ENCODE data around the gene MGA.
"Not testable (repeated sequence)": the region's sequence is repeated elsewhere in the genome, so short reads cannot be mapped to it uniquely, and the experiment has no call there.

MGA gene

GRCh38 chr15:41727143-41727542 is 66.9 kb downstream of the MGA start:
- DNase-seq: no peak

- DNase-seq: not testable (repeated sequence)
Observed at GRCh38 chr15:41728061-41728460, 67.9 kb downstream of the MGA start.

- no peak for DNase-seq
Observed at GRCh38 chr15:41730543-41730942, 70.3 kb downstream of the MGA start.

- DNase-seq: no peak
Observed at GRCh38 chr15:41732483-41732882, 72.3 kb downstream of the MGA start.

- no peak for DNase-seq
Observed at GRCh38 chr15:41734079-41734478, 73.9 kb downstream of the MGA start.

- no peak for DNase-seq
Observed at GRCh38 chr15:41735046-41735445, 74.8 kb downstream of the MGA start.

GRCh38 chr15:41735492-41735891 is 75.3 kb downstream of the MGA start:
- DNase-seq: not testable (repeated sequence)

- DNase-seq: no peak
Observed at GRCh38 chr15:41746802-41747201, 86.6 kb downstream of the MGA start.

GRCh38 chr15:41756198-41756597 is 96.0 kb downstream of the MGA start:
- DNase-seq: no peak

GRCh38 chr15:41772720-41773331 is 112.6 kb downstream of the MGA start:
- DNase-seq: peak; percentile 45 to 53

- no peak for DNase-seq
Observed at GRCh38 chr15:41773332-41773728, 113.1 kb downstream of the MGA start.

- DNase-seq: no peak
Observed at GRCh38 chr15:41773729-41774061, 113.5 kb downstream of the MGA start.

GRCh38 chr15:41774062-41774881 is 114.1 kb downstream of the MGA start, which contains the start of gene MAPKBP1:
TSS of gene MAPKBP1 (plus strand) at chr15:41774484. CDS start at chr15:41775276, 792 bp downstream.
- DNase-seq: peak; percentile 95

- DNase-seq: peak in 1 of 2 experiments; percentile 3
Observed at GRCh38 chr15:41774882-41775417, 114.7 kb downstream of the MGA start.

- DNase-seq: no peak
Observed at GRCh38 chr15:41775651-41776050, 115.4 kb downstream of the MGA start.

- DNase-seq: no peak
Observed at GRCh38 chr15:41777421-41777973, 117.3 kb downstream of the MGA start.

GRCh38 chr15:41778521-41778920 is 118.3 kb downstream of the MGA start:
- no peak for DNase-seq

GRCh38 chr15:41779662-41780157 is 119.5 kb downstream of the MGA start:
- no peak for DNase-seq

- no peak for DNase-seq
Observed at GRCh38 chr15:41780266-41780665, 120.1 kb downstream of the MGA start.

- DNase-seq: no peak
Observed at GRCh38 chr15:41780727-41781126, 120.5 kb downstream of the MGA start.

- no peak for DNase-seq
Observed at GRCh38 chr15:41782371-41783282, 122.4 kb downstream of the MGA start.

- no peak for DNase-seq
Observed at GRCh38 chr15:41783296-41783695, 123.1 kb downstream of the MGA start.

- no peak for DNase-seq
Observed at GRCh38 chr15:41788262-41788661, 128.1 kb downstream of the MGA start.

Data from activated CD4-positive, alpha-beta T cell treated with anti-CD3 and anti-CD28 coated beads, Interleukin-2, amount 50 U/mL, for 4 hours (primary cell).